CD4-positive, alpha-beta T cell treated with Interleukin-21 for 1 hour (primary cell): Measurements from ENCODE around the gene HLF.

Experiments used
- DNase-seq: peaks from one replicate; pipeline ENCODE4 v3.0.0-alpha.2; 2020

Gene HLF, protein sequence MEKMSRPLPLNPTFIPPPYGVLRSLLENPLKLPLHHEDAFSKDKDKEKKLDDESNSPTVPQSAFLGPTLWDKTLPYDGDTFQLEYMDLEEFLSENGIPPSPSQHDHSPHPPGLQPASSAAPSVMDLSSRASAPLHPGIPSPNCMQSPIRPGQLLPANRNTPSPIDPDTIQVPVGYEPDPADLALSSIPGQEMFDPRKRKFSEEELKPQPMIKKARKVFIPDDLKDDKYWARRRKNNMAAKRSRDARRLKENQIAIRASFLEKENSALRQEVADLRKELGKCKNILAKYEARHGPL

DNA sequence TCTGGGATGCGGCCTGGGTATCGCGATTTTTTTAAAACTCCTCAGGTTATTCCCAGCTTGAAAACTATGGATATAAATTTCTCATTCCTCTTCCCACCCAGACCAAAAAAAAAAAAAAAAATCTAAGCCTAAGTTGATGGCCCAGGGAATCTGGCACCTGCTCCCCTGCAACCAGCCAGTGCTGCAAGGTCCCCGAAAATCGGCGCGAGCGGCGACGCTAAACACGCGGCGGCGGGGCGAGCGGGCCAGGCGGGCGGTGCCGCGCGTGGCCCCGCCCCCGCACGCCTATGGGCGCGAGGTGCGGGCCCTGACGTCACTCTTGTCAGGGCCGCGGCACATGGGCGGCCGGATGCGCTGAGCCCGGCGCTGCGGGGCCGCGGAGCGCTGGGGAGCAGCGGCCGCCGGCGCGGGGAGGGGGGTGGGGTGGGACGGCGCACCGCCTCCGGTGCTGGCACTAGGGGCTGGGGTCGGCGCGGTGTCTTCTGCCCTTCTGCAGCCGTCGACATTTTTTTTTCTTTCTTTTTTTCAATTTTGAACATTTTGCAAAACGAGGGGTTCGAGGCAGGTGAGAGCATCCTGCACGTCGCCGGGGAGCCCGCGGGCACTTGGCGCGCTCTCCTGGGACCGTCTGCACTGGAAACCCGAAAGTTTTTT is at the start of gene HLF:
Gene HLF (plus strand): TSS at position 316 of the 654 bp plus-strand sequence. CDS start 525 bp downstream, outside the sequence.
- peak; percentile 82 for DNase-seq

DNA sequence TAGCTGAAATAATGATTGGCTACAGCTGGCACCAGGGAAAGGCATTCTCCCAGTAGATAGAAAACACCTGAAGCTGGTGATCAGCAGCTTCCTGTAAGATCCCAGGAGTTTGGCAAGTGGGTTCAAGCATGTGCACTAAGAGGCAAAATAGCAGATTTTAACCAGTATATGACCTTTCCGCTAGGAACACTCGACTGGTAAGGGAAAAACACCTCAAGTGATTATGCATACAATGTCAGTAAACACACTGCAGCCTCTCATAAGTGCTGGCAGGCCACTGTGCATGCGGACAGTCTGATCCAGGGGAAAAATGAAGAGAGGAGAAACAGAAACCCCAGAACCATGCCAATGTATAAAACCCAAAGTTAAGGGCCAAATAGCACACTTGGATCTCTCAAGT is 49.0 kb upstream of the HLF start:
- DNase-seq, result no peak

DNA sequence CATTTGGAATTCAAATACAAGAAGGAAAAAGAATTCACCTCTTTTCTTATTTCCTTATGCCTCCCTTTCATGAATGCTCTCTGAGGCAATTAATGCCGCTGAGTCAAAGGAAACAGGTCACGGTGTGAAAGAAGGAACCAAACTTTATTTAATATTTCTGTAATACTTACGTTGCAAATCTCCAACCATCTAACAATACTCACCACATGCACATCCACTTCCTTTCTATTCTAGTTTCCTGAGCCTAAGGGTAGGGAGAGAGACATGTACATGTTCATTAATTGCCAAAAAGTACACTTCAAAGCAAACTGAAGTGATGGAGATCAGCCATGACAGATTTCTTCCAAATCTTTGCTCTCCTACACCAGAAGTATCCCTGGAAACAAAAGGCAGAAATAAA is 47.9 kb upstream of the HLF start:
- DNase-seq, result no peak

DNA sequence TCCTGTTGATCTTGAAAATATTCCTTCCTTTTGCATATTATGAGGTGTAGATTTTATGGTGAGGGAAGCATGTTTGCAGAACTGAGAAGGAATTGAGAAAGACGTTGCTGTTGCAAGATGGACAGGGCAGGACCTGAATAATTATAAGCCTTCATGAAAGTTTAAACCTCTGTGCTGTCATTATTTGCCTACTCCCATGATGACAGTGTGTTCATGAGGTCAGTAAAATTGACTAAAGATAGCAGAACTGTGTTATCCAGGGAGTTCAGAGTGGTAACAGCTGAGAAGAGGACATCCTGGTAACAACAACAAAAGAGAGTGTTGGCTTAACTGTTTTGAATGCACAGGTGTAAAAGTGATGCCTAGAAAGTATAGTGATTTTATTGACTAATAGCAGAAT is 45.3 kb upstream of the HLF start:
- DNase-seq, result no peak

DNA sequence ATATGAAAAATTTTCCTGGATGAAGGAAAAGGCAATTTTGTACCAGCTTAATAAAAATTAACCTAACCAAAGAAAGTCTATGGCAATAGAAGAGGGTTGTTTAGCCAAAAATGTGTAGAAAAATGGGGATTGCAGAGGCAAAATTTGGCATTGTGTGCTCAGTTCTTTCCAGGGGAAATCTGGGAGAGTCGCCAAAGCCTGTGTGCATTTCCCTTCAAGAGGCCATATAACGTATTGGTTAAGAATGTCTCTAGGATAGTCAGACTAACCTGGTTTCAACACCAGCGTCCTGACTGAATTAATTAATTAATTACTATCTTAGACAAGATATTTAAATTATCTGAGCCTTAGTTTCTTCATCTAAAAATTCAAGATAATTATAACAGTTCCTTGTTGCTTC is 44.8 kb upstream of the HLF start:
- no peak for DNase-seq

DNA sequence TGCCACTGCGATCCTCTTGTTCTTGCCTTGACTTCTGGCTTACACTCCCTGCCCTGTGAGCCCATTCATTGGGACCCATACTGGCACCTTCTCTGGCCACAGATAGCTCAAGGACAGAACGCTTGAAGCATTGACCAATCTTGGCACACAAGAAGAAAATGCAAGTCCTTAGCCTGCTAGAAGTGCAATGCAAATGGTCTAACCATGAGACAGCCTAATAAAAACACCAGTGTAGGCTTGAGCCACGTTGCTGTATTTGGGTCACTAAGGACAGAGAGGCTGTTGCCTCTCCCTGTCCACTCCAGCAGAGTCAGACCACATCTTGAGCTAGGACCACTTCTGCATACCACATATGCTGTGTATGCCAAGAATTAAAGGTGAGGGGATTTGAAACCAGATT is 41.2 kb upstream of the HLF start:
- no peak for DNase-seq

DNA sequence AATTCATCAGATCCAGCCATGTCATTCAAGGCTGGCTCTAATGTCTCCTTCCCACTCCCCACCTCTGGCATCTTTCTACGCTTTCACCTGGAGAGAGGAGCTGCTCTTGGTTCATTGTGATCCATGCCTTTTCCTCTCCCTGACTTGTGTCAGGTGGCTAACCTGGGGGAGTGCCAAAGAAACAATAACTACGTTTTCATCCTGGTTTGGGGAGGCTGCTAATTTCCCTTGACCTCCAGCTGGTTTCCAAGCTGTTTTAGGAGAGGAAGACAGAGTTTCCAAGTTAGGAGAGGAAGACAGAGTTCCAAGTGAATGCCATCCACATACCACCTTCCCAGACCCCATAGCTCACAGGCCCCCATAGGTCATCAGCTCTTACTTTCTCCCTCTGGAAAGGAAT is 40.0 kb upstream of the HLF start:
- no peak for DNase-seq

DNA sequence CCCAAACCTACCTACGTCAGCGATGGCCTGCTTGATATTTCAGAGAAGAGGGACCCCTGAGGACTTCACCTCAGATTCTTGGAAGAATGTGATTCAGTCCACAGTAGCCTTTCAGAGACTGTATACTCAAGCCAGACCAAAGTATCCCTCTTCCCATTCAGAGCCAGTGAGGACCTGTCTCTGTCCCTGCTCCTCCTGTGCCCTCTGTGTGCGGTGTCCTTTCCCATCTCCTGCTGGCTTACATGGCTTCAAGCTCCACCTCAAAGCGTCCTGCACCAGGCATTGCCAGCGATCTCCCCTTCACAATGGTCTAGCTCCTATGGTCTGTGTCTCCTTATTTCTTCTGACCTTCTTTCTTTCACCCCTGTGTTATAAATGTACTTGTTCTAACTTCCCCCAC is 39.5 kb upstream of the HLF start:
- DNase-seq, result no peak

DNA sequence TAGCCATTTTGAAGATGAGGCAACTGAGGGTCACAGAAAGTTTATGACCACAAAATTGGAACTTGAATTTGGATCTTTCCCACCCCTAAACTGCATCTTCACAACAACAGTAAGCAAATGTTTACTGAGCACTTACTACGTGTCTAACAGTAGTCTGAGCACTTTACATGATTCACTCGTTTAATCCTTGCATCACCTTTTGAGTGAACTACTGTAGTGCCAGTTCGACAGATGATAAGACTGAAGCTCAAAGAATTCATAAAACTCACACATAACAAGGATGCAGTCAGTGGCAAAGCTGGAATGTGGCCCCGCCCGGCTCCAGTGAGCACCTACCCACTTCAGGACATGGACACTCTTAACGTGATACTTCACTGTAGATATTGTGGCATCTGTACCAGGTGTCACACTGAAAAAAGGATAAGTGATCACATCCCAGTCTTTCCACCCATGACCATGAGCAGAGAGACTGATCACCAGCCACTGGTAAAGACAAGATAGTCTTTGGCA is 36.0 kb upstream of the HLF start:
- DNase-seq, result no peak

DNA sequence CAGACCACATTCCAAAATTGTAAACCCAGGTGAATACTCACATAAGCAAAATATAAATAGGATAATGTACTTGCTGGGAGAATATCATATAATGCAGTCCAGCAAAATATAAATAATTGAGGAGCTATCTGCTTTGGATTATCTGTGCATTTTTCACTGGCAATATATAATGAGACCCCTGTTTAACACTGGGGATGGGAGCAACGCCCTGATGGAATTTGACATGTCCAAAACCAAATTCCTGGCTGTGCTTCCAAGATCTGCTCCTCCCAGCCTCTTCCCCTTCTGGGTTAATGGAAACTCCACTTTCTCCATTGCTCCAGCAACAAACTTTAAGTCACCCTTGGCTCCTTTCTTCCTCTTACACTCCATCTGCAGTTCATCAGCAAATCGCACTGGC is 35.5 kb upstream of the HLF start:
- DNase-seq, result no peak

DNA sequence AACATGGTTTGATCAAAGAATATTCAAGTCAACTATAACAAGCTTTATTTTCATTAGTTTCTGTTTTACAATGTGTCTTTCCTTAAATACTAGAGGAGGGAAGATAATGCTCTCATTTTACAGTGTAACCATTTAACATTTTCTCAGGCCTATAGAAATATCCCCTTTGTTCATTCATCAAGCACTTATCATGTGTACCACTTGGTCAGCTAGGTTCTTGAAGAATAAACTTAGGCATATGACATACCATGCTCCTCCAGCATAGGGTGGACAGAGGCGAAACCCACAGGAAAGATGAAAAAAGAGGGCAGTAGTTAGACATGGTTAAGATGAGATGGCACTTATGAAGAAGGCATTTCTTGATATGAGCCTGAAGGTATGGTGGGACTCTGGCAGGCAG is 34.0 kb upstream of the HLF start:
- DNase-seq, result no peak

DNA sequence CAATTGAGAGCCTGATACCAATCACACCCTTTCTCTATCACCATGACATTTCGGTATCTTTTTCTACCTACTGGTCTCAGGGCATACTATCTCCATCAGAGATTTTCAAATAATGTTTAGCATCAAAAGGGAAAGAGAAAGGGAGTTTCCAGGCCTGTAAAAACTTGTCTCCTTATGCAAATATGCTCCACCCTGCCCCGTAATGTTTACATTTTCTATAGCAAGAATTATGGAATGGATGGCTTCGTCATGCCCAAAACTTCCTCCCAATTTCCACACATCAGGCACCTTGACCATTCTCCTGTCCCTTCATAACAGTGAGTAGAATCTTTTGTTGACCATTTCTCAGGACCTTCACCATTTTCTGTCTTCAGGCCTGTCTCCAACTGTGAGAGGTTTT is 30.9 kb upstream of the HLF start:
- no peak for DNase-seq

DNA sequence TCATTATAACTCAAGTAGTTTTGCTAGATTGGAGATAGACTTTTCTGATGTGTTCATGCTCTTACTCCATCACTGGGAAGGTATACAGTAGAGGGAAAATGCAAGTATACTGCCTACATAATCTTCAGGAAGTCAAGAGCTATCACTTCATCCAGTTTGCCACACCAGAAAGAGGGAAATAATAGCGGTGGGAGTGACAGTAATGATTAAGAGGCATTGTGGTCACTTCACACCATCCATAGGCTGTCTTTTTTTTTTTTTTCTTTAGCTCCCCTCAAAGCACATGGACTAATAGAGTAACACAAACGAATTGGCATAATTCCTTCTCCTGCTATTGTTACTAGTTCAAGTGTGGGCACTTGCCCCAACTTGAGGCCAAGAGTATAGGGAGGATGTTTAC is 28.4 kb upstream of the HLF start:
- DNase-seq, result no peak

DNA sequence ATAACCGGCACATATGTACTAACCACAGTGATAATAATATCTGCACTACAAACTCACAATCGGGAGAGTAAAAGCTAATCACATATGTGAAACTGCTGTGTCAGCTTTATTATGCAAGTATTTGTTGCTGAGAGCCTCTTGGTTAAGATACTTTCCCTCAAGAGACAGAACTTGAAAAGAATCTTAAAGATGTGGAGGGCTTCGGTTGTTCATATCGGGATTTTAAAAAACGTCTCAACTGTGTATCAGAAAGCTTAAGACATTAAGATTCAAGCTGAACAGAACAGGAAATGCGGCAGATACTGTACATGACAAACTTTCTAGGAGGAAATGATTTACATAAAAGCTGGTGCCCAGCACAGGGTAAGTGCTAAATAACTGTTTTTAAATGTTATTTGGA is 27.5 kb upstream of the HLF start:
- DNase-seq, result peak; percentile 40

DNA sequence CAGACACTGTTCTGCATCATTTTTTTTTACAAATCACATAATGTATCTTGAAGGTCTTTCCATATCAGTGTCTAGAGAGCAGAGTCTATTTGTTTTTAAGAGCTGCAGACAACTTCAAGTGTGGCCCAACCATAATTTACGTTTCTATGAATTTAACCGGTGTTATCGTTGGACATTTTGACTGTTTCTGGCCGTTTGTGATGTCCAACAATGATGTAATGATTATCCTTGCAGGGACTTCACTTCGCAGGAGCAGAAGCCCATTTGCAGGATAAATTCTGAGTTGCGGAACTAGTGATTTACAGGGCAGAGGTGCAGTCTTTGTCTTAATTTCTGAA is 26.9 kb upstream of the HLF start:
- DNase-seq, result no peak

DNA sequence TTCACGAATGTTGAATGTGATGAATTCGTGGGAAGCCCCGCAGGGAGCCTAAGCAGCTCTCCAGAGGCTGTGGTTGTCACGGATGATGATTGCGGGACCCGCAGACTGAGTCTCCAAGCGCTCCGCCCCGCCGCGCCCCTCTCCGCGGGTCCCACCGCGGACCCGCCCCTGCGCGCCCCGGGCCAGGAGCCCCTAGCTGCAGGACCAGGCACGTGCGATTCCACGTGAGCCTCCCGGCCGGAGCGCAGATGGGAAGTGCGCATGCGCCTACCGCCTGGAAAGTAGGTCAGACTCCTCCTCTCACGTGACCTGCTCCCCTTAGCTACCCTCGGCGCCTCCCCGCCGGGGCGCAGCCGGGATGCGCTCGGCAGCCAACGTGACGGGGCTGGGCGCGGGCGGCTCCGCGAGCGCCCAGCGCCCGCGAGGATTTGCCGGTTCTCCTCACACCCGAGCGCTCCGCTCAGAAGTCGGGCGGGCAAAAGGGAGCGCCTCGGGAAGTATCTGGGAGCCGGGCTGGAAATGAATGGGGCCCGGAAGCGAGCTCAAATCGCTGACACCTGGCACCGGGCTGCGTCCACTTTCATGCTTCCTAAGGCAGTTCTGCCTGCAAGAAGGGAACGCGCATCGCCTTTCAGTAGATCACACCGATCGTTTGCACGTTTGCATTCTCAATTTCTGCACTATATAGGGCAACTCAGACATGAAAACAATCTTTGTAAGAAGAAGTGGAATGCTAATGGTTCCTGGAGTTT is 26.4 kb upstream of the HLF start:
- peak; percentile 91 for DNase-seq

DNA sequence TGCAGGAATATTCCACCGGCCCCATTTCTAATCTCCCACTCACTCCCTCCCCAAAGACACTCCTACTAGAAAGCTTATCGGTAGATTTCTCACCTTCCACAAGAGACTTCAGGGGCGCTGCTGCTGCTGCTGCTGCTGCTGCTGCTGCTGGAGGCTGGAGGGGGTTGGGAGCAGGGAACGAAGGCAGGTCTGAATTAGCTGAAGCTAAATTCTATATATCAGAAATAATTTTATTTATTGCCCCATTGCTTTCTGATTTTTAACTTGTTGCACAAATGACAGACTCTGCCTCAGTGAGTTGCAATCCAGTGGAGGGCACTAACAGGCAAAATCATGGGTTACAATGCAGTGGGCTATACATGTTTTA is 25.8 kb upstream of the HLF start:
- DNase-seq, result peak; percentile 16

DNA sequence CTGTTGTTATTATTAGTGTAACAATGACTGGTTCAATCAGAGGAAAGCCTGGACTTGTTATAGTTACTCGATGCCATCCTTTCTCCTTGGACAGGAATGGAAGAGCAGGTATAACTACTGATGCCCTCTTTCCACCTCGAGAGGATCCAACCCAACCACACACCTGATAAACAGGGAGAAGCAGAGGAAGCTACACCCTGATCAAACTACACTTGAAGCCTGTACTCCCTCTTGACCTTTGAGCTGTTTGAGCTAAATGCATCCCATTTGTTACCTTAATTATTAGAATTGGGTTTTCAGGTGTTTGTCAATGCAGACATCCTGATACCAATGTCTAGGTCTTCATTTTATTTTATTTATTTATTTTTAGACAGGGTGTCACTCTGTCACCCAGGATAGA is 23.7 kb upstream of the HLF start:
- DNase-seq, result no peak

DNA sequence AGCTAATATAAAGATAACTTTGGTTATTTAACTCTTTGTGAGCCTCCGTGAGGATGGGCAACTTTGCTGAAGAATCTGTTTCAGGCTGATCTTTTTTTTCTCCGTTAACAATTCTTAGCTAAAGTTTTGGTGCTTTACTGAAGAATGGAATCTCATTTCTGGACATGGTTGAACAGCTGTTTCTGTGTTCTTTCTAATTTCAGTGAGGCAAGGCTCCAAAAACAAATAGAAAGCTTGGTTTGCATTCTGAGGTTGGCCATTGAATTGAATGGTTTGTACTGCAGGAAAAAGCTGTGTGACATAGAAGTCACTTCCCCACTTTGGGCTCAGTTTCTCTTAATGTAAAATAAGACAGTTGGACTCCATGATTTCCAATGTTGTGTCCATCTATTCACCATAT is 22.3 kb upstream of the HLF start:
- no peak for DNase-seq

DNA sequence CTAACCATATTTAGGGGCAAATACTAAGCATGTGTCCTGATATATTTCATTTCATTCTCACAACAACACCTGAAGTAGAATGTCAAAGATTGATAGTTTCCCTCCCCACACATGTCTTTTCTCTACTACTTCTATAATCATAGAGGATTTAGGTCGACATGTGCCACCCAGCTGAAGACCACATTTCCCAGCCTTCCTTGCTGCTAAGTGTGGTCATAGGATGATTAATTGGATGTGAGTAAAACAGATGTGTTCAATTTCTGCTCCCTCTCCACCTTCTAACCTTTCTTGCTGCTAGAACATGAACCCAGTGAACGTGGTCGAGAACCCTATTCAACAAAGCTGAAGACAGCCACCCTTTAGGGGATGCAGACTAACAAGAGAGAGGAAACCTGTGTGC is 18.8 kb upstream of the HLF start:
- no peak for DNase-seq

DNA sequence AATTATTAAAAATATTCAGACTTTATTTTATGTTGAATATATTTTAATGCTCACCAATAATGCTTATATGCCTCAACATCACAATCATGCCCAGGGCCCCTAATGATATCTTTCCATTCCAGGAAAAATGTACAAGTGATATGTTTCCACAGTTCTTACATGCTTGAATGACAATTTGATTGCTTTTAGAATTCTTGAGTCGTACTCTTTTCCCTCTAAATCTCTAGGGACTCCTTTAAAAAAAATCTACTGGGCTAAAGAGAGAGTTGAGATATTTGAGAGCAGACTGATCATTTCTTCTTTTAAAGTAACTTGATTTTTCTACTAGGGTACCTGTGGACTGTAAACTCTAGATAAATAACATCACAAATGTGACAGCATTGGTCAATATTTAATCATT is 18.2 kb upstream of the HLF start:
- DNase-seq, result no peak

DNA sequence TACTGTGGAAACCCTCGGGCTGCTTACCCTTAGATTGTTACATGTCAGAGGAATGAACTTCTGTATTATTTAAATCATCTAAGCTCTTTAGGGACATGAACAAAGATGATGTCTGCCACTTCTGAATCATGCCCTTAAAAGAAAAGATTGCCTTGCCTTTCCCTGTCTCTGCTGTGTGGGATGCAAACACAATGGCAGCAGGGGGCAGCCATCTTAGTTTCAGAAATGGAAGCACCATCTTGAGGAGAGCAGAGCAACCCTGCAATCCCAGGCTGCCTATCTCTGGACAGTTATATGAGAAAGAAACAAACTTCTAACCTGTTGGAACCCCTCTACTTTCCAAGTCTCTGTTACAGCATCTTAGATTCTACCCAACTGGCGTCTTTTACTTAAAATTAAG is 16.7 kb upstream of the HLF start:
- DNase-seq, result no peak

DNA sequence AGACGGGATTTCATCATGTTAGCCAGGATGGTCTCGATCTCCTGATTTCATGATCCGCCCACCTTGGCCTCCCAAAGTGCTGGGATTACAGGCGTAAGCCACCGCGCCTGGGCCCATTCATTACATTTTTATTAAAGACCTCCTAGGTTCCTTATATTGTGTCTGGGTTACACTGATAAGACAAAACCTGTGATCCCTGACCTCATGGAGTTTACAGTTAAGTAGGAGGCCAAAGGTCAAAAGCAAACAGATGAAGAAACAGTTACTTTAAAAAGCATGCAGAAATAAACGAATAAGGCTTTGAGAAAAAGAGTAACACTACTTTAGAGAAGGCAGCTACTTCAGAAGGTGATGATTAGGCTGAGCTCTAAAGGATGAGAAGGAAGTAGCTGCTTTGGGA is 14.9 kb upstream of the HLF start:
- no peak for DNase-seq

DNA sequence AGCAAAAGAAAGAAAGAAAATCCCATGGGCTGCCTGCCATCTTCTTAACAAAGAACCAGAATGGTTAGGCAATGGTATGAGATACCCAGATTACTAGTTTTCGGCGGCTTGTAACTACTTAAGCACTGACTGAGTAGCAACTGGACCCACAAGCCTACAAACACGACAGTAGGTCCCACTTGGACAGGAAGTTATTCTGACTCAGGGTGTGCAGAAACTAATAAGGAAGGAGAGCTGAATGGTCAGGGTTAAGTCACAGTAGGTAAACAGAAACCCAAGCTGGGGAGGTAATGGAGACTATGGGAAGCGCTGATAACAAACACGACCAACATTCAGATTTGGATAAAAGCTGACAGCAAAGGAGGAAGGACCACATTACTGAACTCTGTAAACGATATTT is 10.4 kb upstream of the HLF start:
- no peak for DNase-seq
